ENCODE measurements around the gene SH3BGR.

- TF ChIP-seq POLR2A (IDR thresholded peaks at IDR 0.05), result no peak
- TF ChIP-seq CTCF (IDR thresholded peaks at IDR 0.05), result no peak
Observed at GRCh38 chr21:39429445-39429844, 22.3 kb upstream of the SH3BGR start.
